ENCODE data around the gene KCNF1. TPM values are rescaled to one million over a fixed set of nuclear protein-coding genes. Genes with fewer than 3 reads are reported as not detected.

The KCNF1 gene
- total RNA-seq, 1 donor from 2014 or later, result not detected

DNA sequence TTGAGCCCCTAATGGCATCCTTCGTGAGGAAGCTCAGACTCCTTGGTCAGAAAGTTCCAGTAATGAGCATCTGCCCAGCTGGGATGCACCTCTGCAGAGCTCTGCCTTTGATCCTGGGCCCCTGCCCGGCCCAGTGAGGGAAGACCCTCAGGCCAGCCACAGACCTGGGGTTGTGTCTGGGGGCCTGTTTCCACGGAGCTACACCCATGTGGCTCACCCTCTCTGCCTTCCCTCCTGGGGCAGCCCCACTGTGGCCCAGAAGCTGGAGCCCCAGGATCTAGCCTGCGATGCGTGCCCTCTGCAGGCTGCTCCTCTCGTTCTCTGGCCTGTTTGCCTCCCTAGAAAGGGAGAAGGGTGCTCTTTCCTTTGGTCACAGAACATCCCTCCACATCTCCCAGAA, 9.8 kb downstream of the KCNF1 start:
- no peak for ATAC-seq

DNA sequence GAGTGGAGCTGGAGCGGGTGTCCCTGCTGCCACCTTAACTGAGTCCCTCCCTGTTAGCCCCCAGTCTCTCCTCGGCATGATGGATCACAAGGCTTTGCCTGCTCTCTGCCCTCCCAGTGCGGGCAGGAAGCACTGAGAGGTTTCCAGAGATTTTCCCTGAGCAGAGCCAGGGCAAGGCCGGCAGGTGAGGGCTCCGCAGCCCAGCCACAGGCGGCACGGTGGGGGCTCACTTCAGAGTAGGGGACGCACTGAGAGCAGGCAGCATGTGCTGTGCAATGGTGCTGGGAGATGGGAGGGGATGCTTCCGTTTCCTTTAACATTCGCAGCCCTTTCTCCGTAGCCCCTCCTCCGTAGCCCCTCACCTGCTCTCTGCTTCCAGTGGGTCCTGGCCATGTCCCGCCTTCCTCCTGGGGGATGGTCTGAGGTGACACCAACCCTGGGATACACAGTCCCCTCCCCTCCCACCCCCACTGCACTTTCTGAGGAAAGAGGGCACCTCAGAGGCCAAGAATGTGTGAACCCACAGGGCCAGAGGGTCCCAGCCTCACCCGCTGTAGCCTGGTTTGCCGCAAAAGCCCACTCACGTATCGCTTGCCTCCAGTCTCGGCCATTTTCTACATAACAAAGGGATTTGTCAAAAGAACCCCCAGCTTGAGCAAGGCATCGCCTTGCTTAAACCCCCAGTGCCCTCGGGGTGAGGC, 10.7 kb downstream of the KCNF1 start:
- no peak for ATAC-seq

DNA sequence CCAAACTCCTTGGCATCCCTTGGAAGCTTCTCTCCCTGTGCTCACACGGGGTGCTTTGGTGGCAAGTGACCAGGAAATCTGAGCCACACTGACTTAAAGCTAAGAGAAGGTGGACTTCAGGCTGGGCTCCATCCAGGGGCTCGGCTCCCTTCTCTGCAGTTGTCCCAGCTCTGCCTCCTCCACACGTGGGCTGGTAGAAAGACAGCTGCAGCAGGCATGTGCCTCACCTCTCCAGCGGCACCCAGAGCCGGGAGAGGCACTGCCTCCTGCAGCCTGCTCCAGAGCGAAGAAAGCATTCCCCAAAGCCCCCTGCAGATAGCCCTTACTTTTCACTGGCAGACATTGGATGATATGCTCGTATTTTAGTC, 11.3 kb downstream of the KCNF1 start:
- ATAC-seq, result no peak

DNA sequence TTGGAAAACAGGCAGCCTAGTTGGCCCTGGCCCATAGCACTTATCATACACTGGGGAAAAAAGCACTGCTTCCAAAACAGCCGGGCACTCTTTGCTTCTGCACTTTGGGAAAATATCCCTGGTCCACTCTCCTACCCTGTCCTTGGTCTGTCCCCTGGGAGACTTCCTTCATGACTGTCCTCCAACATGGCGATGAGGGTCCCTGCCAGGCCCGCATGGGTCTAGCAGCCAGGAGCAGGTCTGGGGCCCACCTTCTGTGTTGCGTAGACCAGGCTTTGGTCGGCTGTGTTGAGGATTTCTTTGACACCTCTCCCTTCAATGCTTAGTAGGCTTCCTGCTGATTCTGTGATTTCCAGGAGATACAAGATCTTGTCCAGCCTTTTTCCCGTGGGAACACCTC, 12.2 kb downstream of the KCNF1 start:
- no peak for ATAC-seq

DNA sequence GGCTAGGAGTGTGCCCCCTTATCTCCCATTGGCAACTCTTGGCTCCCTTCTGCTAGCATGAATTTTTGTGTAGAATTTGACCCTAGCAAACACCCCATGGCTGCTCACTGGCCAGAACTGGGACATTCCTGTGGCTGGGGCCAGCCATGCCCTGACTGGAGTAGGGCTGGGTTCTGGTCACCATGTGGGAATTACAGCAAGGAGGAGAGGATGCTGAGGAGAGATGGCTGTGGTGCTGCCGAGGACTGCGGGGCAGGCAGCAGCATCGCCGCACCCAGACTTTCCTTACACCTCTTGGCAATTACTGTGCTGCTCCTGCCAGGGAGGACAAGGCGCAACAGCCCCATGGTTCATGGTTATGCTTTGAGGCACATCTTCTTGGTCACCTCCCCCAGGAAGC, 12.7 kb downstream of the KCNF1 start:
- no peak for ATAC-seq

DNA sequence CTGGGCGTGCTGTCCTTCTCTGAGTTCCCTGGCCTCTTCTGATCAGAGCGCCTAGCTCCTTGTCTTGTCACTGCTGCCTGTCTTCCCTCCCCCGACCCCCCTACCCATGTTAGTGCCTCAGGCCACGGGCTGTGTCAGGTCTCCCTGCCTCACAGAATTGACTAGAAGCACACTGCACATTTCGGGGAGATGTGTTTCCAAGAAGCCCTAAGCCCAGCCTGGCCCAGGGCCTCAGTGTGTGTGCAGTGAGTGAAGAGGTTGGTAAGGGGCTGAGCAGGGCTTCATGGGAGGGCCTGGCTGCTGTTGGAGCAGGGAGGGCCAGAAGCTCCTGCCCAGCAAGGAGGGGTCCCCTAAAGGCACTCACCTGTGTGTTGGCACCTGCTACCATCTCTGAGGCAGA, 13.1 kb downstream of the KCNF1 start:
- no peak for ATAC-seq

DNA sequence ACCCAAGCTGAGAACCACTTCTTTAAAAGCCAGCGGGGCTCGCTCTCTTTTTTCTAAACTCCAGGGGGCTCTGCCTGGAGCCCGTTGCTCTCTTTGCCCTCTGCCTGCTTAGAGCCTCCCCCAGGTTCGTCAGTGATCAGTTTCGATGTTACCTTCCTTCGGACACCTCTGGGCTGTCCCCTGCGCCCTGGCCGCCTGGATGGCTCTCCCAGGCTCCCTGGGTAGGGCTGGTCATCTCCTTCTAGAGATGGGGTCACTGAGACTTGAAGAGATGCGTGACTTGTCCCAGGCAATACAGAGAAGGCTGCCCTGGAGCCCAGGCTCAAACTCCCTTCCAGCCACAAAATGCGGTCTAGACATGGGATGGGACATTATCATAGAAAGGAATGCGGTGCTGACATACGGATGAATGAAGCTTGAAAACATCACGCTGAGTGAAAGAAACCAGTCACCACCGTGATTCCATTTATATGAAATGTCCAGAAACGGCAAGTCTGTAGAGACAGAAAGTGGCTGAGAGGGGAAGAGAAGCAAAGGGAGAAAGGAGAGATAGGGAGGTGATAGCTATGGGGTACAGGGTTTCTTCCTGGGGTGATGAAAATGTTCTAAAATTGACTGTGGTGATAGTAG, 14.6 kb downstream of the KCNF1 start:
- ATAC-seq, result no peak

DNA sequence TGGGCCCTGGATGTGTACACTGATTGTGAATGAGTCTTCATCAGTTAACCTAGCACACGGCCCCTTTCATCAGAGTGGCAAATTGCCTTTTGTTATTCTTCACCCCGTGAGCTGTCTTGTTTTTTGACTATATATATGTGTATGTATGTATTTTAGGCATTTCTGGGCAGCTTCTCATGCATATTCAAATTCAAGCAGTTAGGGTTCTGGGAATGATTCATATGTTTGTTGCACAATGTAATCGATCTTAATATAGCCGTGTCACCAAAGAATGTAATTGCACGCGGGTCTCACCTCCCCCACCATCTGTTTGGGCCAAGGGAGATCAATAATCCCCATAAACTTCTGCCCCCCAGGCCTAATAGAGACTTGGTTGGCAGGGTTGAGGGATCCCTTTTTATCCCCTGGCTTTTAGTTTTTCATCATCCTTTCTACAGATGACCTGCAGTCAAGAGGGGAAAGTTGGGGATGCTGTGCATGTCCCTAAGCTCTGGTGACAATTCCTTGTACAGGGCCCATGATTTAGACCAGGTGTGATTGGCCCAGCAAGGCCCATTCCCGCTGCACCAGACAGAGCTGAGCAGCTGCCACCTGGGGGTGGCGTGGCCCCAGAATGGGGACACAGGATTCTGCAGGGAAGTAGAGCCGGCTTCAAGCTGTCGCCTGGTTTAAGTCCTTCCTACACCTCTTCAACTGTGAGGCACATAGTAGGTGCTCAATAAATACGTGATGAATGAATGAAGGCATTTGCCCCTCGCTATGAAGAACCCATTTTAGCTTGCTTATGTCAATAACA, 19.2 kb downstream of the KCNF1 start:
- ATAC-seq, result no peak

DNA sequence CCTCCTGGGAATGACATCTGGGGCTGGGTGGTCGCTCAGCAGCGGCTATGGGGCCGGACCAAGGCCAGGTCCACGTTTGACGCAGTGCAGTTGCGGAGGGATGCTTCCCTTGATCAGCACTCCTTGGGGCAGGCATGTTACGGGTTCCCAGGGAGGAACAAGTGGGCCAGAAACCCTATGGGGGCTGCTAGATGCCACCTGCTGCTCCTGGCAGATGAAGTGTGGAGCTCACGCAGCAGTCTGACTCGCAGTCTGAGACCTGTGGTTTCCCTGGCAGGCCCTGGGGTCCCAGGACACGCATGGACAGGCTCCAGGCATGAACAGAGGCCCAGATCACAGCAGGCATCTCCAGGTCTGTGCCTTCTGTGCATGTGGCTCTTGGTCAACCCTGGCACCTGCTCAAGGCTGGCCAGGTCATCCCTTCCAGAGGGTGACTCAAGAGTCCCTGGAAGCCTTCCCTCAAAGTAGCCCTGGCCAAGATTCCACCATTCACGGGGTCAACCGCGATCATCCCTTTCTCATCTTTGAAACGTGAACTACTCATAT, 20.0 kb downstream of the KCNF1 start:
- no peak for ATAC-seq

DNA sequence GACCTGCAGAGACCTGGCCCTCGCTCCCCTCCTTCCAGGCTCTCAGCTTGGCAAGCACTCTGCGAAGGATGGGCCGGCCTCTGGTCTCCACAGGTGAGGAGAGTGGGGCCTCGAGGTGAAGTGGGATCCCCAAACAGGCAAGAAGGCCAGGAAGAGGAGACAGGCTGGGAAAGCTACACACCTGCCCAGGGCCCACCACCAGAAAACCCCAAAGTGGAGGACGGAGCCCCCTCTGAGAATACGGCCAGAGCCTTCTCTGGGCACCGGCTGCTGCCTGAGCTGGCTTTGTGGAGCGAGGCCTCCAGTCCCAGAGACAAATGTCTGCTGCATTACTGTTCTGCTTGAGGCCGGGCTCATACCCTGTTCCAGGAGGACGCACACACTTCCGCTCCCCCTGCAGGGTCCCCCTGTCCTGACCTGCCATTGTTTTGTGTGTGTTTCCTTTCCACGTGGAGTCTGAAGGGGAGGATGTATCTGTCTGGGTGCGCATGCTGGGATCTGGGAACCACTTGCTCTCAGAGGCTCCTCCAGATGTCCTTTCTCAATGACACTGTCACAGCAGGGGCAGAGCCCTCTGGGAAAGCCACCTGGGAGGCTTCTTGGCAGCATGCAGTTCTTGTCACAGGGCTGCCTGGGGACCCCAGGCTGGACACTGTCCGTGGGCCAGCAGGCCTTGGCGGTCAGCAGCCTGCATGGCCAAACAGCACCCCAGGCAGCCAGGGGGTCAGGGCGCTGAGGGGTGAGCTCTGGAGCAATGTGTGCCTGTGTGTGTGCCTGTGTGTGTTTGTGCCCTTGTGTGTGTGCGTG, 20.8 kb downstream of the KCNF1 start:
- no peak for ATAC-seq

DNA sequence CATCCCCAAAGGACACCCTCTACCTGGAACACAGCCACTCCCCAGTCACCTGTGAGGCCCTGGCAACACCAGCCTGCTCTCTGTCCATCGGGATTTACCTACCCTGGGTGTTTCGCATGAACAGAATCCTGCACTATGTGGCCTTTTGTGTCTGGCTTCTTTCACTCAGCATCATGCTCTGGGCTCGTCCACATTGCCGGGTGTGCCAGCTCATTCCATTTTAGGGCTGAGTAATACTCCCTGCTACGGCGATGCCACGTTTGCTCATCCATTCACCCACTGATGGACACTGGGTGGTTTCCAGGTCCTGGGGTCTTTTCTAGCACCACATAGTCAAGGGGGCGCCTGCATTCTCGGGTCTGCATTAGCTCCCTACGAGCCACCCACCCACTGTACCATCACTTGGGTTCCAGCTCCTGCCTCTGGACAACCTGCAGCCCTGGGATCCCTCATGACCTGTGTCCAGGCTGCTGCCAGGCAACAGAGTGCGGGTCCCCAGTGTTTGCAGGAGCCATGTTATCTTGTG, 22.0 kb downstream of the KCNF1 start:
- no peak for ATAC-seq

DNA sequence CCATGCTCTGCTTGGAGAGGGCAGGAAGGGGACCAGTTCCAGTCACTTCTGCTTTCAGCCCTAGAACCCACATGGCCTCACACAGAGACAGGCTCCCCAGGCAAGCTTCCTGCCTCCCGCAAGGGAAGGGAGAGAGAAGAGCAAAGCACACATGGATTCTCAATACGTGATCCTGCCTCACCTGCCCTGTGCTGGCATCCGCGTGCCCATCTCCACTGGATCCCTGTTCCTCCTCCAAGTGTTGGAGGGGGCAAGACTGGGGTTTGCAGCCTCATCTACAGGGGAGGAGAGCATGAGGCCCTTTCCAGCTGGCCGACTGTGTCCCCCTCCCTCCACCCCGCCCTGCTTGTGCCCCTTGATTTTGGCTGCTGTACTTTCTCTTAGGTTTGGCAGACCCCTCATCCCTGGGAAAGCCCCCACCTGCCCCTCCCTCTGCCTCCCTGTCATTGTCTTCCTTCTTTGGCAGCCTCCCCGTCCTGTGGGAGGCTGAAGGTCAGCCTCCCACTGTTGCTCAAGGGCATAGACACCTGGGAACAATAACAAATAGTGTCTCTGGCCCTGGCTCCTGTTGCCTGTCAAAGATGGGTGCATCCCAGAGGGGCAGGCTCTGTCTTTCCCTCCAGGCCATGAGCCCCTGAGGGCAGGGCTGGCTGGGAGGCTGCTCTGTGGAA, 22.7 kb downstream of the KCNF1 start:
- no peak for ATAC-seq

DNA sequence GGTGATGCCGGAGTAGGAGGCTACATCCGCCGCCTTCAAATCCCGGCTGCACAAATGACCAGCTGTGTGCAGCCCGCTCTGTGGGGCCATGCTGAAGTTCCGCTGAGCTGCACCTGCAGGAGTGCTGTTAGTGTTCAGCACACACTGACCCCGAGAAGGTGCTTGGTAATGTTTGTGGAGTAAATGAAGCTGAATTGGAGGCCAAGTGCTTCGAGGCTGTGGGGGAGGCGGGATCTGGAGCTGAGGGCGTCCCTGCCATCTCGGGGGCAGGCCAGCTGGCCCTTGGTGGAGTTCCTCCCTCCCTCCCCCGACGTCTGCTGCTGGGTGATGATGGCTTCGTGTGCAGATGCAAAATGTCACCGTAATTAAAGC, 23.2 kb downstream of the KCNF1 start:
- no peak for ATAC-seq

DNA sequence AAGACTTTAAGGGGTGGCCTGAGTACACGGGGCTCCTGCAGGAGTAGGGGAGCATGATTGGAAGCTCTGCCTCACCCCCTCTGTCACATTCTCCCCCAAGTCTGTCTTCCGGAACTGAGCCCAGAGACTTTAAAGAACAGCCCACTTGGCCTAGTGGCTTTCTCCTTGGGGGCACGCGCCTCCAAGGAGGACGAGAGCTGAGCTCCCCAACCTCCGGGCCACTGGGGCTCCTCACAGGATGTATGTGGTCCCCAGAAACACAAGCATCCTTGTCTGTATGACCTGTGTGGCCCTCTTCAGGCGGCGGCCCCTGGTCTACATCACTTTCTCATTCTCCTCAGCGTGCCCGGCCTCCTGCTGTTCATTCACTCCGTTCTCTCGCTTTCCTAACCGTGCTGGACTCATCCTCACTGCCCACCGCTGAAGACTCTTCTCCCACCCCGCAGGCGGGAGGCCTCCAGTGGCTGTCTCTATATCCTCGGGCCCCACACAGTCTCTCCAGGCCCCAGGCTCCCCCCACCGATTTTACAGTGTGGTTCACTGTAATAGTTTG, 23.7 kb downstream of the KCNF1 start:
- no peak for ATAC-seq

DNA sequence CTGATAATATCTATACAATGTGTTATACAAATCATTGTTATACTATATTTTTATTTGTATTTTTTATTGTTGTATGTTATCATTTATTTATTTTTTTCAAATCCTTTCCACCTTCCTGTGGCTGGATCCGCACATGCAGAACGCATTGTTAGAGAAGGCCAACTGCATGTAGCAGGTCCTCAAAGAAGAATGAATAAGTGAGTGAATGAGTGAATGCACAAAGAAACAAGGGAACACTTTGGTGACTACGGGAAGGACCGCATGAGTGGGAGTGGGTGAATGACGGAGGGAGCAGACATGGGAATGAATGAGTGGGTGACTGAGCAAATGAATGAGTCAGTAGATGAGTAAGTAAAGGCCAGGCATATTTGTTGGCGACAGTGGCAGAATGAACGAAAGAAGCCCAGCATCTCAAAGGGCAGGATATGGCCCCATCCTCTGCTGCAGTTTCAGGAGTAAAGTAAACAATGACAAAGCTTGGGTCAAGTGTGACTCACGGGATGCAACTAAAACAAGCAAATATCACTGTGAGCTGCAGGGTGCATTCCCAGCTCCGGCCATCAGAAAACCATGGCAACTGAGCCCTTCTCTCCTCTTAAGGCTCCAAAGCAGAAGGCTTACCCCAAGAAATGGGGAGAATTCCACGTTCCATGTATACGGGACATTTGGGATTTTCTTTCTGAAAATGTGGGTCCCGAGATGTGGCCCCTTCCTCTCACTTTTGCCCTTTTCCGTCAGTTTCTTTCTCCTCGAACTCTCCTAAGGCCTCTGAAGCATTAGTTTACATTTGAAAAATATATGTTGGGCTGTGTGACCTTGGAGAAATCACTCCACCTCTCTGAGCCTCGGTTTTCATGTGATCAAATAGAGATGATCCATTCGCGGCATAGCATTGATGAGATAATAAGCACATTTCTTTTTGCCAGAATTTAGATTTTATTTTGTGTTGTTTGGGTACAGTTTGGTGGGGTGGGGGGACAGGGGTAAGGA, 24.5 kb downstream of the KCNF1 start:
- peak; percentile 59 for ATAC-seq

DNA sequence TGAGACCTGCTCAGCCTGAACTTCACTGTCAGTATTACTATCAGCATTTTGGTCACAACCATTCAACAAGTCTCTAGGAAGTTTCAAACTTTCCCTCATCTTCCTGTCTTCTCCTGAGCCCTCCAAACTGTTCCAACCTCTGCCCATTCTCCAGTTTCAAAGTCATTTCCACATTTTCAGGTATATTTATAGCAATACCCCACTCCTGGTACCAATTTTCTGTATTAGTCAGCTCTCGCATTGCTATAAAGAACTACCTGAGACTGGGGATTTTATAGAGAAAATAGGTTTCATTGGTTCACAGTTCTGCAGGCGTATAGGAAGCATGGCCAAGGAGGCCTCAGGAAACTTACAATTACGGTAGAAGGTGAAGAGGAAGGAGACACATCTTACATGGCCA, 27.3 kb downstream of the KCNF1 start:
- ATAC-seq, result no peak

DNA sequence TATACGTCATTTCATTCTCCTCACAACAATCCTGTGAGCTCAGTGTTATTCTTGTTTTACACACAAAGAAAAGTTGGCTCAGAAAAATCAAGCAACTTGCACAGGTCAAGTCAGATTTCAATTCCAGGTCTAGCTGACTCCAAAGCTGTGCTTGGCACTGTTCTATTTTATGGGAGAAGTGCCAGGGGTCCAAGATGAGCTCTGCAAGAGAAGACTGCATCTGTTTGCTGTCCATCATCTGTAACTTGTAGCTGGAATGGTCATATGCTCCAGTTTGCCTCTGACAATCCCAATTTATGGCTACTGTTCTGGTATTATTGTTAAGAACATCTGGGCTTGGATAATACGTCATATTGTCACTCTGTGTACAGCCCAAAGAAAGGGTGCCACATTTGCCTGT, 28.9 kb downstream of the KCNF1 start:
- ATAC-seq, result no peak

DNA sequence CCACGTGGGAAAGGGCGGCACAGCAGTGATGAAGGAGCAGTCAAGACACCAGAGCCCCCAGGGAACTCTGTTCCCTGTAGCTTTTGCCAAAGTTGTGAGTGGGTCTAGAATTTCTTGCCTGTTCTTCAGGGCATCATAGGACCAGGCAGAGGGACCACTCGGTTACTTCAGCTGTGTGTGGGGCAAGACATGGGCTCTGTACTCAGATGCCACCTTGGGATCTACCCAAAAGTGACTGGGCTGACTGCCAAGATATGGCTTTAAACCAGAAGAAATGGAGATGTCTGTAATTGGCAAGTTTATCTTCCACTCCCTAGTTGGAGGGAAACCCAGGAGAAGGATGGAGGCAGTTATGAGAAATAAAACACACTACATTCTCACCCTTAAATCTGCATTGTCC, 29.6 kb downstream of the KCNF1 start:
- no peak for ATAC-seq

DNA sequence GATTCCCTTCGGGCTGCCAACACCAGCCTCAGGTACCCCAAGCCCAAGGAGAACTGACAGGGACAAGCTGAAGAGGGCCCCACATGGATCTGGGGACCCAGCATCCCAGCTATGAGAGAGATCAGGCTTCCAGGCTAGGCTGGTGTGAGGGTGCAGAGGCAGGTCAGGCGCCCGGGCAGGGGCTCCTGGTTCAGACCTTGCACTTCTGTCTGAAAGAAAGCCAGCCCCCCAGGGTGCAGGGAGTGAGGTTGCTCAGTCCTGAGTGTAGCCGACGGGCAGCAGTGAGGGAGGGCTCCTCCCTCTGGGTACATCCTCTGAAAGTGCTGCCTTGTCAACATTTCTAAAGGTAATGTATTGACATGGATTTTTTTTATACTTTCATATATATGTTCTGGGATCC, 33.1 kb downstream of the KCNF1 start:
- no peak for ATAC-seq

DNA sequence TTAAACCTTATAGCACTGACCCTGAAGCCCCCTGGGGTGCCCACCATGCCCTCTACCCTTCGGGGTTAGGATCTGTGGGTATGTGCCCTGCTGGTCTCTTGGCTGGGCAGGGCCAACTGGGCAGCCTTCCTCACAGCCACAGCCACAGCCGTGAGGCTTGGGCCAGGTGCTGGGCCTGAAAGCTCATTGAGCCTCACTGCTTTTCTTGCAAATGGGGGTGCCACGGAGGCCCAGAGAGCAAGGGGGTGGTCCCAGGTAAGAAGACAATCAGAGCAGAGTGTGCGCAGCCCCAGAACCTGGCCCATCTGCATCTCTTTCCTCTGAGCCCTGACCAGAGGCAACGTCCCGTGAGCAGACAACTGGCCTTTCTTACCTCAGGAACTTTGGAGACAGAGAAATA, 34.7 kb downstream of the KCNF1 start:
- ATAC-seq, result no peak

Measured in esophagus mucosa (tissue), 1 donor.